ENCODE results near the gene IL34.
A peak's percentile ranks its signal among the peaks of the same experiment; 100 is the strongest.
"Not testable (repeated sequence)": the region's sequence is repeated elsewhere in the genome, so short reads cannot be mapped to it uniquely, and the experiment has no call there.

Gene IL34

DNA sequence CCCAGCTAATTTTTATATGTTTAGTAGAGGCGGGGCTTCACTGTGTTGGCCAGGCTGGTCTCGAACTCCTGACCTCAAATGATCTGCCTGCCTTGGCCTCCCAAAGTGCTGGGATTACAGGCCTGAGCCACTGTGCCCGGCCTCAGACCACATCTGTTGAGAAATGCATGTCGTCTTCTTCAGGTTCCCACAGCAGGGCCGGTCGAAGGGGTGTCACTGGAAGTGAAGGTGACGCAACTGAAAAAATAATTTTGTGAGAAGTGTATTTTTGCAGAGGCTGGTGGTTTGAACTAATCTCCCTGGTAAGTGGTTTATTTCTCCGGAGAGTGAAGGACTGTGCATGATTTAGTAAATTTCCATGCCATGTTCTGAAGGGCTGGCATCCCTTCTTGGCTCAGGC, 33.4 kb upstream of the IL34 start:
- DNase-seq (ENCODE audit: low spot score), result no peak

GRCh38 chr16:70614208-70614951, 32.0 kb upstream of the IL34 start:
- TF ChIP-seq, protein P1, sequence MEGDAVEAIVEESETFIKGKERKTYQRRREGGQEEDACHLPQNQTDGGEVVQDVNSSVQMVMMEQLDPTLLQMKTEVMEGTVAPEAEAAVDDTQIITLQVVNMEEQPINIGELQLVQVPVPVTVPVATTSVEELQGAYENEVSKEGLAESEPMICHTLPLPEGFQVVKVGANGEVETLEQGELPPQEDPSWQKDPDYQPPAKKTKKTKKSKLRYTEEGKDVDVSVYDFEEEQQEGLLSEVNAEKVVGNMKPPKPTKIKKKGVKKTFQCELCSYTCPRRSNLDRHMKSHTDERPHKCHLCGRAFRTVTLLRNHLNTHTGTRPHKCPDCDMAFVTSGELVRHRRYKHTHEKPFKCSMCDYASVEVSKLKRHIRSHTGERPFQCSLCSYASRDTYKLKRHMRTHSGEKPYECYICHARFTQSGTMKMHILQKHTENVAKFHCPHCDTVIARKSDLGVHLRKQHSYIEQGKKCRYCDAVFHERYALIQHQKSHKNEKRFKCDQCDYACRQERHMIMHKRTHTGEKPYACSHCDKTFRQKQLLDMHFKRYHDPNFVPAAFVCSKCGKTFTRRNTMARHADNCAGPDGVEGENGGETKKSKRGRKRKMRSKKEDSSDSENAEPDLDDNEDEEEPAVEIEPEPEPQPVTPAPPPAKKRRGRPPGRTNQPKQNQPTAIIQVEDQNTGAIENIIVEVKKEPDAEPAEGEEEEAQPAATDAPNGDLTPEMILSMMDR (IDR thresholded peaks at IDR 0.05), result no peak
- no peak overlapping the region for H3K27ac ChIP-seq
- H3K4me3 ChIP-seq, result no peak overlapping the region
- DNase-seq (ENCODE audit: low spot score), result no peak

More for the DNA sequence above, 33.4 kb upstream of the IL34 start:
- Histone ChIP-seq H3K4me3 (no peak overlapping the region), H3K27ac (no peak overlapping the region)
- TF ChIP-seq, protein P1 (IDR thresholded peaks at IDR 0.05), result no peak

GRCh38 chr16:70615945-70616344, 30.4 kb upstream of the IL34 start:
- H3K4me3 ChIP-seq, result no peak overlapping the region
- no peak overlapping the region for H3K27ac ChIP-seq
- DNase-seq (ENCODE audit: low spot score), result no peak
- TF ChIP-seq, protein P1 (IDR thresholded peaks at IDR 0.05), result no peak

DNA sequence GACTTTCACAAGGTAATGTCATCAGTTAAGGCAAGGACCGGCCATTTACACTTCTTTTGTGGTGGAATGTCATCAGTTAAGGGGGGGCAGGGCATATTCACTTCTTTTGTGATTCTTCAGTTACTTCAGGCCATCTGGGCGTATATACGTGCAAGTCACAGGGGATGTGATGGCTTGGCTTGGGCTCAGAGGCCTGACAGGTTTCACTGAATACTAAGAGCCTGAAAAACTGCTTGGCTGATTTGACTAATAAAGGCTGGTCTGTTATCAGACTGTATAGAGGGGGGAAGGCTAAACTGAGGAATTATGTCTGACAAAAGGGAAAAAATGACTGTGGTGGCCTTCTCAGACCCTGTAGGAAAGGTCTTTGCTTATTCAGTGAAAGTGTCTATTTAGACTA, 24.5 kb upstream of the IL34 start:
- H3K4me3 ChIP-seq; DNase-seq (ENCODE audit: low spot score): not testable (repeated sequence)
- peak overlapping the region in 1 of 2 donors; percentile 64 for H3K27ac ChIP-seq

DNA sequence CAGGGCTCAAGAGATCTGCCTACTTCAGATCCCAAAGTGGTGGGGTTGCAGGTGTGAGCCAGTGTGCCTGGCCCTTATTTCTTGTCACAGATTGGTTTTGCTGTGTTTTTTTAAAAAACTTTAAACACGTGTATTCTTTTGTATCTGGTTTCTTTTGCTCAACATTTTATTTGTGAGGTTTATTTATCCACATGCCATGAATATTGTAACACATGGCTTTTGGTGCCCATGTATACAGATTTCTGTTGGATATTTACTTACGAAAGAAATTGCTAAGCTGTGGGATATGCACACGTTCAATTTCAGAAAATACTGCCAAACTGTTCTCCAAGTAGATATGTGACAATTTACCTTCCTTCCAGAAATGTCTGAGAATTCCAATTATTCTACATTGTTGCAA, 18.7 kb upstream of the IL34 start:
- Histone ChIP-seq H3K4me3 (no peak overlapping the region), H3K27ac (no peak overlapping the region)
- TF ChIP-seq, protein P1 (IDR thresholded peaks at IDR 0.05), result no peak
- DNase-seq (ENCODE audit: low spot score), result no peak

- TF ChIP-seq, protein P1 (IDR thresholded peaks at IDR 0.05), result no peak
- Histone ChIP-seq H3K4me3 (no peak overlapping the region), H3K27ac (no peak overlapping the region)
- DNase-seq (ENCODE audit: low spot score), result no peak
Measured at GRCh38 chr16:70630960-70631745, 15.2 kb upstream of the IL34 start.

DNA sequence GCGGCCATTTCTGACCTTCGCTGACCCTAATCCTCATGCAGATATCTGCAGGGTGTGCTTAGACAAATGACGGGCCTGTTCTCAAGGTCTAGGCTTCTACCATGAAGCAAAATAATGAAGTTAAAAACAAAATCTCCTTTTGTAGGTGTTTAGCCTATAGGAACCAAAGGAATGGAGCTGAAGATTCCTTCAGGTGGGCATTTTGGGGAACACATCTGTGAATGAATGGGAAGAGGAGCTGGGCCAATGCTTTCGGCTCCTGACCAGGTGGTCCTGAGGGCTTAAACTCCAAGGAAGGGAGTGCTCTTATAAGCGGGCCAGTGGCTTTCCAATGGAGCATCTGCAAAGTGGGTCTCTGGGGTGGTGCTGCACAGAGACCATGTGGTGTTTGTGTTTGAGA, 14.1 kb upstream of the IL34 start:
- DNase-seq (ENCODE audit: low spot score), result no peak
- H3K27ac ChIP-seq, result no peak overlapping the region
- no peak overlapping the region for H3K4me3 ChIP-seq
- TF ChIP-seq, protein P1 (IDR thresholded peaks at IDR 0.05), result no peak

DNA sequence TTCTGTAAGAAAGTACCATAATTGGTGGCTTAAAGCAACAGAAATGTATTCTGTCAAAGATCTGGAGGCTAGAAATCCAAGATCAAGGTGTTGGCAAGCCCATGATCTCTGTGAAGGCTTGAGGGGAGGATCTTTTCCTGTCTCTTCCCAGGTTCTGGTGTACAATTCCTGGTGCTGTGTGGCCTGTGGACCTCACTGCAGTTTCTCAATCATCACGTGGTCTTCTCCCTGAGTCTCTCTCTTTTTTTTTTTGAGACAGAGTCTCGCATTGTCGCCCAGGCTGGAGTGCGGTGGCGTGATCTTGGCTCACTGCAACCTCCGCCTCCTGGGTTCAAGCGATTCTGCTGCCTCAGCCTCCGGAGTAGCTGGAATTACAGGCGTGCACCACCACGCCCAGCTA, 12.7 kb upstream of the IL34 start:
- not testable (repeated sequence) for DNase-seq (ENCODE audit: low spot score); H3K4me3 ChIP-seq
- peak overlapping the region in 1 of 2 donors; percentile 5 for H3K27ac ChIP-seq
